Tongue (tissue), 2 donors: Measurements from ENCODE around the gene CD274. TPM values are rescaled to one million over a fixed set of nuclear protein-coding genes. Genes with fewer than 3 reads are reported as not detected.

Source experiments
- DNase-seq: peaks from one replicate; pipeline ENCODE4 v3.0.0-alpha.2; 2015
- total RNA-seq: library from RNA; depleted of rRNA; stranded (reverse); fragments of >200 nt; gene quantifications from one replicate; pipeline ENCODE4 v1.2.3, GENCODE V29; 2014

Gene CD274
- total RNA-seq, 1 donor from 2014 or later: 4.1 TPM

DNA sequence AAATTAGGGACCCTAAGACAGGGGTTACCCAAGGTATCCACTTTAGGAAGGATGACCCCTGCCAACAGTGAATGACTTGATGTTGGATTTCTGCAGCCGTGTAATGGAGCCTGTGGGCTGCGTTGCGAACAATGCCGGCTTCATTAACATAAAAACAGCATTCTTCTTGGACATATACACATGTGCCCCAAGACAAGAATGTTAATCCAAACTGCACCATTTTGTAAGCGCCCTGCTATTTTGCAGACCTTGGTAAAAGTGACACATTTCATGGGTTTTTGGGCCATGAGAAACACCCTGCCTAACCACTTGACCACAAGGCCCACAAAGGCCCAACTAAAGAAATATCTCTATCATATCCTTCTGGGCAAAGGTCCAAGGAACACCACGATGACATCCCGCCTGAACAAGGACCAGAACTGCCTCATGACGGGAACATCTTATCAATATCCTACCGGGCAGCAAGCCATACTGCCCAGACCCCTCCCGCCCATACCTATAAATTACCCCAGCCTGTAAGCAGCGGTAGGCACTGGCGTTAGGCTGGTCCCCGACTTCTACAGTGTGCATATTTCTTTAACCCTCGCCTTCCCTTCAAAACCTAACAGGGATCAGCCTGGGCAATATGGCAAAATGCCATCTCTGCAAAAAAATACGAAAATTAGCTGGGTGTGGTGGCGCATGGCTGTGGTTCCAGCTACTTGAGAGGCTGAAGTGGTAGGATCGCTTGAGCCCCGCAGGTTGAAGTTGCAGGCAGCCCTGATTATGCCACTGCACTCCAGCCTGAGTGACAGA is 50.3 kb downstream of the CD274 start:
- DNase-seq: no peak

DNA sequence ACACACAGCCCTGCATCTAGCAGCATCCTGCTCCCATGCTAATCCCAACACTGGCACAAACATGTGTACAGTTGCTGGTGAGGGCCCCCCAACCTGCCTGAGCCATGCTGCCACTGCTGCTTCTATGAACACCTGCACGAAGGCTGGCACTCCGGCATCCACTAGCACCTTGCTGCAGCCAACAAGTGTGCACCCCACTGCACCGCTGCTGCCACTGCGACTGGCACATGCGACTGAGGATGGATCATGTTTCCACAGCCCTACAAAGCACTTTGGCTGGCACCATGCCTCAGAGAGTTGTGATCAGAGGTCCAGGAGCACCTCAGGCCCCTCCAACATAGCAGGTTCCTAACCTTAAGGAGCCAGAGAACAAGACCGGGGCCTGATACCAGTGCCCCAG is 52.2 kb downstream of the CD274 start:
- DNase-seq: no peak

DNA sequence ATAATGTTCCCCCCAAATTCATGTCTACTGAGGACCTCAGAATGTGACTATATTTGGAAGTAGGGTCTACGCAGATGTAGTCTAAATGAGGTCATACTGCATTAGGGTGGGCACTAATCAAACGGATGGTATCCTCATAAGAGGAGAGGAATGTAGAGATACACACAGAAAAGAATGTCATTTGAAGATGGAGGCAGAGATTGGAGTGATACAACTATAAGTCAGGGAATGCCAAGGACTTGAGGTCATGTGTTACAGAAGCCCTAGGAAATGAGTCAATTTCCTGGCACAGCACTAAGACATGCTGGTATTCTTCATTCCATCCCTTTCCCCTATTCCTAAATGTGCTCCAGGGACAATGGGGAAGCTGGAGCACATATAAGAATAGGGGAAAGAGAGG is 59.2 kb downstream of the CD274 start:
- no peak for DNase-seq

DNA sequence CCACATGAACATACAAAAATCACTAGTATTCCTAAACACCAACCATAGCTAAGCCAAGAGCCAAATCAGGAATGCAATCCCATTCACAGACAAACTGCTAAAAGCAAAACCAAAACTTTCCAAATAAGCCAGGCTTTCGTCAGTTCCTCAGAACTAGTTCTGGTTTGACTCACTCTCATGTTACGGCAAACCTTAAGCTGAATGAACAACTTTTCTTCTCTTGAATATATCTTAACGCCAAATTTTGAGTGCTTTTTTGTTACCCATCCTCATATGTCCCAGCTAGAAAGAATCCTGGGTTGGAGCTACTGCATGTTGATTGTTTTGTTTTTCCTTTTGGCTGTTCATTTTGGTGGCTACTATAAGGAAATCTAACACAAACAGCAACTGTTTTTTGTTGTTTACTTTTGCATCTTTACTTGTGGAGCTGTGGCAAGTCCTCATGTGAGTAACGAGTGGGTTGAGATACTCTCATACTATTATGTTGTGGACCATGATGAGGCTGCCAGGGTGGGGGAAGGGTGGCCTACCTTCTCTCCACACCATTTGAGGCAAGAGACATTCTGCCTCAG is 60.1 kb downstream of the CD274 start, which contains the start of gene PDCD1LG2:
Gene PDCD1LG2 (plus strand): TSS at position 172 of the 572 bp plus-strand sequence. CDS start 12,016 bp downstream, outside the sequence.
- peak; percentile 23 for DNase-seq

DNA sequence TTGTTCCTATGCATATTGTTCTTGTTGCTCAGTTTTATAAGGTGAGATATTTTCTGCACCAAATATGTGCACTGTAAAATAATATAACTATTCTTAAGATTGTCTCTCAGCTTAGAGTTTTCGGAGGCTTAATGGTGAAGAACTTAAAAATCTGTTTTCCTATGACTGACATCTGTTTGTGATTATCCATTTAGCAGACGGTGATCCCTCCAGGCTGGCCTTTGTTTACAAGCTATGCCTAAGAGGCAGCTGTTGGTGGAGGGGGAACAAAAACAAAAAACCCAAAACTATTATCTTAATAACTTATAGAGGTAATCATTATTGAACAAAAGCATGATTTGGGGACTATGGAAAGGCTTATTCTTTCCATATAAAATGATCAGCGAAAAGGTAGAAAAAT is 60.6 kb downstream of the CD274 start:
- DNase-seq: no peak

DNA sequence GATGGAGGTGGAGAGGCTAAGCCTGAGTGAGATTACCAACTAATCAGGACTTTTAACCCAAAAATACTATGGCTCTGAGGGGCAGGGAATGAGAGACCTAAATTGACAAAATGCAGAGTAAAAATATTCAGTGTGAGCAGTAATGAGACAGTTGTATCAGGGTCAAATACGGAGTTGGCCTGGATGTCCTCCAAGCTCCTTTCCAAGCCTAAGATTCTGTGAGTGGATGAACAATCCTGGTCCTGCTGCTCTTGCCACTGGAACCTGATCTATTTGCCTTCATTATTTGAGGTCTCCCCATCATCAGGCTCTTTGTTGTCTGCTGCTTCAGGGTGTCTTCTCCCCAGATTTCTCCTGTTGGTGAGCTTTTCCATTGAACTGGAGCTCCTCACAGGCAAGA is 61.1 kb downstream of the CD274 start:
- no peak for DNase-seq

DNA sequence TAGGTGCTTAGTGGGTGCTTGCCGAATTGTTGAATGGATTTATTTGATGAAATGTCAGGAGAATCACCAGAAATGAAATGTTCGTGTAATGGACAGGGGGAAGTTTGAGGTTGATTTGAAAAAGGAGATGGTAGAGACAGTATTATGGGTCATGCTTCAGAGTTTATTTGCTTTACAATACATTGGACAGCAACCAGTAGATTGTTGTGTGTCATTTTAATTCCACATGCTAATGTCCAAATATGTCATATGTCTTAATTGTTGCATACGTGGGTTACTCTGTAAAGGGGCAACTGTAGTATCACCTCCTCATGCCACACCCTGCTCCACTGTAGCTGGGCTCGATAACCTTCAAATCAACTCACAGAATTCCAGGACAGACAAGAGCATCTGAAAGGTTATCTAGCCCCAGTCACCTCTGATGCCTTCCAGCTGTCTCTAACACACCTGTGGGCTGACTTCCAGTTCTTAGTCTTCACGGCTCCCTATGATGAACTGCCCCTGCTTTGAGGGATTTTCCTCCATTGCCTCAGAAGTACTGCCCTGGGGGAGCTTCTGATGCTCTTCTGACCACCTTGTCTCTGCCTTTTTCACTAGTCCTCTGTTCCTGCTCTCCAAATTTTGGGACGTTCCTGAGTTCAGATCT is 61.7 kb downstream of the CD274 start:
- no peak for DNase-seq

DNA sequence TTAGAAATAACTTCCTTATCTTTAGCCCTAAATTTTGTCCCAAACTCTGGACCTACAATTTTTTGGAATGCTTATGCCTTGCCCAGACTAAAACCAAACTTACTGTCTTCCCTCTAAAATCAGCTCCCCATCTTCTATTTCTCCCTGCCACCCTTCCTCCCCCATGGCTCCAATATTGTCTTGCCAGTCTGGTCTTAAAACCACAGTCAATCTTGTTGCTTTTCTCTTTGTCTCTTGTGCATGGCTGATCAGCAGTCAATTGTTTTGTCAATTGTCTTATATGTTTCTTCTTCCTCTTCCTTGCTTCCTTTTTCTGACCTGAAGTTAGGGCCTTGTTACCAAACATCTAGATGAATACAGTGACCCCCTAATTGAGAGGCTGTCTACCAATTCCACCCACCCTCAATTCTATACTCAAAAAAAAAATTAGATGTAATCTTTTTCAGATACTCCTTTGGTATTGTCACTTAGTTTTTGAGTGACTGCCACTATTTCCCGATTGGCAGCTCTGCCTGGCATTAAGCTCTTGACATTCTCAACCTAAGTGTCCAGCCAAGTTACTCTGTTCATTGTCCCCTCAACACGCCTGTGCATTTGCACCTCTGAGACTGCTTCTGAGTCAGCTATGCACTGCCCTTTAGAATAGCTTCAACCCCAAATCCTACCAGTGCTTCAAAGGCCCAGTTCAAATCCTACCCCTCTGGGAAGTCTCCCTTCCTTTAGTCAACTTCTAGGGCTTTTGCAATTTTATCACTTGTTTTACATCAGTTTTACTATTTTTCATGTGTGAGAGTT is 62.5 kb downstream of the CD274 start:
- DNase-seq: no peak

DNA sequence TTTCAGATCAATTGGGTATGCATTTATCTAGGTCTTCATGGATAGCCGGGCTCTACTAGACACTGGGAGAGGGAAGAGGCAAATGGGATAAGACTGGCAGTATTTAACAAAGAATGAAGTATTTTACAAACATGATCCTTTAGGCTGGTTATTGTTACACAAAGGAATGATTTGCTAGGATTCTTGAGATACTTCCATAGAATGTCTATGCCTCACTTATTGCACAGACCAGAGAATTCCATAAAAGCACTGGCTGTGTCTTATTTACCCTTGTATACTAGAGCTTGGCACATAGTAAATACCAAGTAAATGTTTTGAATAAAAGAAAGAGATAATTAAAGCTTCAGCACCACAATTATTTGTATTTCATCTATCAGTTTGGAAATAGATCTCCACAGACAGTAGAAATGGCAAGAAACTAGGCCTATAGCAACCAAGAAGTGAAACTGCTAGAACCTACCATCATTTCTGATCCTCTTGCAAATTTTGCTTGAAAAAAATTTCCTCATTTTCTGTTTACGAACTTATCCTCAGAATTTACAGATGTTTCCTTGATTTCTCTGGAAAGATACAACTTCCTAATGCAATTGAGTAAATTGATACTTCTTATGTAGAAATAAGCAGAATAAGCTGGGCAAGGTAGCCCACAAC is 63.7 kb downstream of the CD274 start:
- no peak for DNase-seq

DNA sequence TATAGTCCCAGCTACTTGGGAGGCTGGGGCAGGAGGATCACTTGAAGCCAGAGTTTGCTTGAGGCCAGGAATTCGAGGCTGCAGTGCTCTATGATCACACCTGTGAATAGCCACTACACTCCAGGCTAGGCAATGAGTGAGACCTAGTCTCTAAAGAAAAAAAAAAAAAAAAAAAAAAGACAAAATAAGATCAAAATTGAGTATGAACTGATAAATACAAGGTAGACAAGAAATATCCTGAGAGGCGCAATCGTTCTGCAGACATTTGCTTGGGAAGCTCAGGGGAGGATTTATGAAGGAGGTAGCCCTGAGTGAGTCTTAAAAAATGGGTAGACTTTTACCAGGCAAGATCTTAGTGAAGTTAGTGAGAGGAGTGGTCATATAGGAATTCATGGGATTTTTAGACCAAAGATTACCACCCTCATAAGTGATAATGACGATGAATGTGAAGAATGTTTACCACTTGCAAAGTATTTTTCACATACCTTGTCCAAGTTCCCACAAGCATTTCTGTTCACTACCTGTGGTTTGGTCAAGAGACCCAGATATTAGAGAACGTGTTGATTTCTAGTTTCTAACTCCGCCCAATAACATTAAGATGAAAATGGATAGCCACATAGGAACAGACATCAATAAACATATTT is 64.4 kb downstream of the CD274 start:
- DNase-seq: no peak

DNA sequence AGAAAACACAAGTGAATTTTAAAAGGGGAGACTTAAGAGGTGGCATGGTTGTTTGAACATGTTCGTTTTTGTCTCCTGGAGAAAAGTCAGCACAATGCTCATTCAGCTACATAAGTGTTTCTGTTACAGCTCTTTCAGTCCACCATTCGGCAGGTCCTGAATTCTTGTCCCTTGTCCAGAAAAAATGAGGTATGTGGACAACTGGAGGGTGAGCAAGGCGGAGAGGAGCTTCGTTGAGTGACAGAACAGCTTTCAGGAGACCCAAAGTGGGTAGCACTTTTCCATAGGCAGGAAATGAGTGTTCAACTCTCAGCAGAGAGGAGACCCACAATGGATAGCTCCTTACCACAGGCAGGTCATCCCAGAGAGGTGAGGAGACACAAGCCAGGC is 64.9 kb downstream of the CD274 start:
- DNase-seq: no peak

DNA sequence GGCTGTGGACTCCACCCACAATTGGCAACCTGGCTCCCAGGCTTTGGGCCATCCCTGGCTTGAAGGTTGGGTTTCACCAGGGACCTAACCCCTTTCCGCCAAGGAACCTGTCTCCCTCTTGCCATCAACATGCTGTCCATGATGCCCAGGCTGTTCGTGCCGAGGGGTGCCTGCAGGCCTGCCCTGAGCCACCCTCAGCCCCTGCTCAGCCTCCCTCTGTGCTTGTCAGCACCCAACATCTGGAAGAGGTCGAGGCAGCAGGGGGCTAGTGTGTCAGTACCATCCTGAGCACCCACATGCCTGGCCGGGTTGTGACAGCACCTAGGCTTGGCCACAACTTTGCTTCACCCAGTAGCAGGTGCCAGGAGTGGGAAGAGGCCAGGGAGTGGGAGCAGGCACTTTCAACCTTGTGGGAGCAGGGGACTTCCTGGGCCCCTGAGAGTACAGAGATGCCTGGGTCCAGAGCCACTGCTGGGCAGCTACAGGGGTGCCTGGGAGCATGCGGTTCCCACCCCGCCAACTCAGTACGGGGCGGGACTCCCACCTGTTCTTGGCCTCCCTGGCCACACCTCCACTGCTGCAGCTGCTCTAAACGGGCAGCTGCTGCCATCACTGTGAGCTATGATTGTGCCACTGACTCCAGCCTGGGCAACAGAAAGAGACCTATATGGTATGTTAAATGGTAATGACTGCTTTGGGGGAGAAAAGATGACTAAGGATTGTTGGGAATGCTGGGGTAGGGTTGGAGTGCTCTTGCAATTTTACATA is 66.3 kb downstream of the CD274 start:
- no peak for DNase-seq

DNA sequence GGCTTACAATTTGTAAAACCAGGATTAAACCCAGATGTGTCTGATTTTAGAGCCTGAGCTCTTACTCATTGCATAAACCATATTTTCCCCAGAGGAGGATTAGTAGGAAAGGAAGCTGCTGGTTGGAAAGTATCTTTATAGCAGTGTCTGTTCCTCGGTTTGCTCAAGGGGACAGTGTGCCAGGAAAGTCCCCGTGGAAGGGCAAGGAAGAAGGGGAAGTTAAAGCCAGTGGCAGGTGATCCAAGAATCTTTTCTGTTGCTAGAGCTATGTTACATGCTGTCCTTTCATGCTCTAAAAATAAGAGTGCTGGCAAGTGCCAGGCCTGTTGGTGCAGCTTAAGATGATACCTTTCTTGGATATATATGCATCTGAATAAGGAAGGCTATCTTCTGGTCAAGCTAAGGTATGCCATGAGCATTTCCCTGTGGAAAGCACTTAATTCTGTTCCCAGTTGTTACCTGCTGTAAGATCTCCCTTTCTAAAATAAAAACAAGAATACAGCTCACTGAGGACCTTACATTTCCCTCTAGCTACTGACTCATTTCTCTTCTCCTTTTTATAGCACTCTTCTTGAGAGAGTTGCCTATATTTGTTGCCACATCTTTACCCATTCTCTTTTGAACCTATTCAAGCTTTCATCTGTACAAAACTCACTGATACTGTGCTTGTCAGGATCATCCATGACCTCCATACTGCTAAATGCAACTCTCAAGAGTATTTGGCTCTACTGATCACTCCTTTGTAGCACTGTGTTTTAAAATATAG is 68.0 kb downstream of the CD274 start:
- no peak for DNase-seq

DNA sequence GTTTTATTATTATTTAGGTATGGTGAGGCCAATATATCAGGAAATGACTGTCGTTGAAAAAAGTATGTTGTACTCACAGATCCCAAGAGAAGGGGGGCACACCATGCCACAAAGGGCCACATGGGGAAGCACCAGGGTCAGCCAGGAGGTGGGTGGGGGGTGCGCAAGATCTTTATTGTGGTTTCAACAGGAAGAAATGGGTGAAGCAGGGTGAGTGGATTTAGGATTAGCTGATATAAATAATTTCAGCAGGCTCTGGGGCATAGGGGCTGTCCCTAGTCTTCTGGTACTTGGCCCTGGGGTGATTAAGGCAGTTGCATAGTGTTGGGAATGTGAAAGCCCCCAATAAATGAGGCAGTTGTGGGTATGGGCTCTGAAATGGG is 68.6 kb downstream of the CD274 start:
- no peak for DNase-seq

Other genes with a start within 250 kb of the CD274 start
- not detected for gene INSL4, start 219.1 kb upstream of the CD274 start, total RNA-seq
- not detected for gene RLN2, start 145.8 kb upstream of the CD274 start, total RNA-seq
- gene RLN1, start 110.7 kb upstream of the CD274 start, total RNA-seq: not detected
- 44.1 TPM for gene PLGRKT, start 12.6 kb upstream of the CD274 start, total RNA-seq
- gene PDCD1LG2, start 60.0 kb downstream of the CD274 start, total RNA-seq: 1.6 TPM
- 38.9 TPM for gene RIC1, start 178.6 kb downstream of the CD274 start, total RNA-seq